ENCODE data around the gene RHEBL1. TPM values are rescaled to one million over a fixed set of nuclear protein-coding genes. Genes with fewer than 3 reads are reported as not detected.

RHEBL1 gene
- total RNA-seq, 1 donor from 2014 or later, result 16.0 TPM

DNA sequence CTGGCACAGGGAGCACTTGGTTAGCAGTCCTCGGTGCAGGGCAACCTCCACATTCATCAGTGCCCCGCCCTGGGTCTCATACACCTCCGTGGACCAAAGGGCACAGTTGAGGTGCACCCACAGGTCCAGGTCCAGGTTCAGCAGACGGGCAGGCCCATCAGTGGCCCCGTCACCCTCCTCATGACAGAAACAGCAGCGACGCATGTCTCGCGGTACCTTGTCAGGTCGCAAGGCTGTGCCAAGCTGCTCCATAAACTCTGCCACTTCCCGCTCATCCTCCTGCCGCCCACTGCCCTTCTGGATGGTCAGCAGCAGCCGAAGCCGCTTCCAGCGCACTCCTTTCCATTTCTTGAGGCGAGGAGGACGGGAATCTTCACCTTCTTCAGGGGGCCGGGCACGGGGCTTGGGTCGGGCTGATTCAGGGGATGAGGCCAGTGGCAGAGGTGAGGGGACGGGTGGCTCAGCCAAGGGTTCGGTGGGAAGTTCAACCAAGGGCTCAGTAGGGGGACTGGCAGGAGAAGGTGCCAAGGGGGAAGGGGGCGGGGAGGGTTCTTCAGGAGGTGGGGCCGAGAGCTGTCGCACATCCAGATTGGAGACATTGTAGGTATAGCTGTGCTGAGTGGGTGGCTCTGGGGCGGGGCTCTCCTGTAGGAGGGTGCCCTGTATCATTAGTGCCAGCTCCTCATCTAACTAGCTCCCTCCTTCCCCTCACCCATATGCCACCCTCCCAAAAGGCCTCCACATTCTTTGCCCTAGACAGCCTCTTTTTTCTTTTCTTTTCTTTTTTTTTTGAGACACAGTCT lies 42.9 kb downstream of the RHEBL1 start:
- no peak for DNase-seq (ENCODE audit: low spot score)
- Mint-ChIP-seq H3K4me3 (ENCODE audit: low read depth) (no peak overlapping the region), H3K4me1 (ENCODE audit: low read depth) (no peaks in the 10 kb centered on the region), H3K27ac (no peak overlapping the region), H3K9me3 (no peaks in the 10 kb centered on the region), H3K36me3 (ENCODE audit: low read depth) (peaks cover 75% of the 10 kb centered on the region), H3K27me3 (ENCODE audit: low read depth) (no peaks in the 10 kb centered on the region)
- intact Hi-C loops (cut with micrococcal nuclease), result no loop called here

- Mint-ChIP-seq H3K9me3 (no peaks in the 10 kb centered on the region), H3K27me3 (ENCODE audit: low read depth) (no peaks in the 10 kb centered on the region), H3K4me3 (ENCODE audit: low read depth) (no peak overlapping the region), H3K36me3 (ENCODE audit: low read depth) (peaks cover 72% of the 10 kb centered on the region), H3K4me1 (ENCODE audit: low read depth) (no peaks in the 10 kb centered on the region), H3K27ac (no peak overlapping the region)
- no peak for DNase-seq (ENCODE audit: low spot score)
- intact Hi-C loops (cut with micrococcal nuclease), result no loop called here
These were observed 43.7 kb downstream of the RHEBL1 start for GRCh38 chr12:49026101-49026500.

GRCh38 chr12:49025463-49025862 lies 44.3 kb downstream of the RHEBL1 start:
- no peak for DNase-seq (ENCODE audit: low spot score)
- intact Hi-C loops (cut with micrococcal nuclease), result no loop called here
- Mint-ChIP-seq H3K4me1 (ENCODE audit: low read depth) (no peaks in the 10 kb centered on the region), H3K36me3 (ENCODE audit: low read depth) (peaks cover 68% of the 10 kb centered on the region), H3K9me3 (no peaks in the 10 kb centered on the region), H3K4me3 (ENCODE audit: low read depth) (no peak overlapping the region), H3K27me3 (ENCODE audit: low read depth) (no peaks in the 10 kb centered on the region), H3K27ac (no peak overlapping the region)

DNA sequence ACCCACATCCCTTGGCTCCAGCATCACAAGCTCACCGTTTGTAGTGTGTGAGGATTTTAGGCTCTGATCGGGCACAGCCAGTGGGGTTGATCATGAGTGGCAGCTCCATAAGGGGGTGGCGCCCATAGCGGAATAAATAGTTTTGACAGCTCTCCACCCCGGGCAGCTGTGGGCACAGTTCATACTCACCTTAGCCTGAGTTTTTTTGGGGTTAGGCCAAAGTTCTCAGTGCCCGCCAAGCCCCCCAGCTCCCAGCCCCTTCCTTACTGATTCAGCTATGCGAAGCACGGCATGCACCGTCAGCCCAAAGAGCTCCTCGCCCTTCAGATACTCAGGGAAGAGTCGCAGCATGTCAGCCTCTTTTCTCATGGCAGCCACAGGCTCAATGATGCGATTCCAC lies 45.2 kb downstream of the RHEBL1 start:
- H3K27me3 Mint-ChIP-seq (ENCODE audit: low read depth), result no peaks in the 10 kb centered on the region
- peaks cover 5% of the 10 kb centered on the region for H3K4me1 Mint-ChIP-seq (ENCODE audit: low read depth)
- no peak overlapping the region for H3K4me3 Mint-ChIP-seq (ENCODE audit: low read depth)
- H3K9me3 Mint-ChIP-seq, result no peaks in the 10 kb centered on the region
- intact Hi-C loops (cut with micrococcal nuclease), result no loop called here
- H3K36me3 Mint-ChIP-seq (ENCODE audit: low read depth), result peaks cover 68% of the 10 kb centered on the region
- H3K27ac Mint-ChIP-seq, result no peak overlapping the region
- no peak for DNase-seq (ENCODE audit: low spot score)

GRCh38 chr12:49023812-49024211 lies 46.0 kb downstream of the RHEBL1 start:
- peaks cover 10% of the 10 kb centered on the region for H3K4me1 Mint-ChIP-seq (ENCODE audit: low read depth)
- H3K9me3 Mint-ChIP-seq, result no peaks in the 10 kb centered on the region
- no peak overlapping the region for H3K4me3 Mint-ChIP-seq (ENCODE audit: low read depth)
- intact Hi-C loops (cut with micrococcal nuclease), result no loop called here
- no peaks in the 10 kb centered on the region for H3K27me3 Mint-ChIP-seq (ENCODE audit: low read depth)
- DNase-seq (ENCODE audit: low spot score), result no peak
- peaks cover 67% of the 10 kb centered on the region for H3K36me3 Mint-ChIP-seq (ENCODE audit: low read depth)
- no peak overlapping the region for H3K27ac Mint-ChIP-seq

- DNase-seq (ENCODE audit: low spot score), result no peak
- H3K4me1 Mint-ChIP-seq (ENCODE audit: low read depth), result peaks cover 14% of the 10 kb centered on the region
- no peaks in the 10 kb centered on the region for H3K9me3 Mint-ChIP-seq
- no peak overlapping the region for H3K27ac Mint-ChIP-seq
- no peak overlapping the region for H3K4me3 Mint-ChIP-seq (ENCODE audit: low read depth)
- no peaks in the 10 kb centered on the region for H3K27me3 Mint-ChIP-seq (ENCODE audit: low read depth)
- peaks cover 61% of the 10 kb centered on the region for H3K36me3 Mint-ChIP-seq (ENCODE audit: low read depth)
- intact Hi-C loops (cut with micrococcal nuclease), result no loop called here
These were observed 47.1 kb downstream of the RHEBL1 start for GRCh38 chr12:49022558-49023178.

GRCh38 chr12:49021292-49021915 lies 48.4 kb downstream of the RHEBL1 start:
- Mint-ChIP-seq H3K27ac (no peak overlapping the region), H3K27me3 (ENCODE audit: low read depth) (no peaks in the 10 kb centered on the region), H3K4me3 (ENCODE audit: low read depth) (no peak overlapping the region), H3K9me3 (no peaks in the 10 kb centered on the region), H3K36me3 (ENCODE audit: low read depth) (peaks cover 53% of the 10 kb centered on the region), H3K4me1 (ENCODE audit: low read depth) (peaks cover 25% of the 10 kb centered on the region)
- DNase-seq (ENCODE audit: low spot score), result no peak
- intact Hi-C loops (cut with micrococcal nuclease), result no loop called here

DNA sequence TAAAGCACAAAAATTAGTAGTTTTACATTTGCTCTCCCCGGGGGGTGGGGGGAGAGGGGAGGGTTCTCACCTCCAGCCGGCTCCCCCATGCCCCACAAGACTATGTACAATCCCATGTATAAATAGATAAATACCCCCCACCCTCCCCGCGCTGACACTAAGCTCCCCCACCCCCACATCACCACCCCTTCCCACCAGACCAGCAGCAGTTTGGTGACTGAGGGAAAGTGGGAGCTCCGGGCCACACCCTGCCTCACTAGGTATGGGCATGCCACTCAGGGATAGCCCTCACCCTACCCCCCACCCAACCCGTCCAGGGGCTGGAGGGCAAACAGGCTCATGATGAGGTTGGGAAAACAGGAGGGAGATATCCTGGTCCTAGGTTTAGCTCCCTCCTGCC lies 49.3 kb downstream of the RHEBL1 start:
- no peaks in the 10 kb centered on the region for H3K27me3 Mint-ChIP-seq (ENCODE audit: low read depth)
- no peaks in the 10 kb centered on the region for H3K9me3 Mint-ChIP-seq
- no peak for DNase-seq (ENCODE audit: low spot score)
- intact Hi-C loops (cut with micrococcal nuclease), result no loop called here
- H3K4me1 Mint-ChIP-seq (ENCODE audit: low read depth), result peaks cover 25% of the 10 kb centered on the region
- peaks cover 51% of the 10 kb centered on the region for H3K36me3 Mint-ChIP-seq (ENCODE audit: low read depth)
- H3K27ac Mint-ChIP-seq, result no peak overlapping the region
- no peak overlapping the region for H3K4me3 Mint-ChIP-seq (ENCODE audit: low read depth)

DNA sequence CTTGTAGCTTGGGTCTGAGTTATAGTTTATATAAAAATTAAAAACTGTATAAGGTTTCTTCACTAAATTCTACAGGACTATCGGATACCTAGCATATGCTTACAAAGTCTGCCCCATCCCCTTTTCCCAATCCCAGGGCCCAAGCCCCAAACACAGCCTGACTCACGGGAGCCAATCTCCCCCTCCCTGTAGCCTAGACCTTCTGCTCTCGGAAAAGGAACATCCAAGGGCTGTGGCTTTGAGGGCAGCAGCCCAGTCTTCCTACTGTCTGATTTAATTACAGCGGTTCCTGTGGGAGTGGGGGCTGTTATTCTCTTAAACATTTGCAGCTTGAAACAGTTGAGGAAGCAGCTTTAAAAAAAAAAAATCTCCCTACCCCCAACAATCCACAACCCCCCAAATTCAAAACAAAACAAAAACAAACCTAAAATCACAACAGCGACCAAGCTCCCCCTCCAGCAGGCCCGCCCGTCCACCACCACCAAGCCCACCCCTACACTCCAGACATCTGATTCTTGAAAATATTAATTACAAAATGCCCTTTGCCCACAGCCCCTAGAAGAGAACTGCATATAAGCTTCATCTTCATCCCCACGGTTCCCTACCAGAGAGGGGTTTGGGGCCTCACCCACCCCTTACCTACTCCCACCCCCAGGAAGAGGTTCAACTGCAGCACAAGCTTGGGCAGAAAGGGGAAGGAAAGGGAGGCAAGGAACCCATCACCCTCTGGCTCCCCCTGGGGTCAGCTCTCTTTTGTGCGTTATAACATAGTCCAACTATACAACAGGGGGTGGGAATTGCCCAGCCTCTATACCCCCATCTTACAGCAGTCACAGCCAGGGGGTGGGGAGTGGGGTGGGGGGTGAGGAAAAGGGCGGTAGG lies 50.1 kb downstream of the RHEBL1 start:
- H3K36me3 Mint-ChIP-seq (ENCODE audit: low read depth), result peaks cover 49% of the 10 kb centered on the region

GRCh38 chr12:49019120-49019430 lies 50.7 kb downstream of the RHEBL1 start:
- Mint-ChIP-seq H3K27me3 (ENCODE audit: low read depth) (no peaks in the 10 kb centered on the region), H3K4me3 (ENCODE audit: low read depth) (peak overlapping the region; percentile 90), H3K27ac (peak overlapping the region; percentile 93), H3K9me3 (no peaks in the 10 kb centered on the region), H3K4me1 (ENCODE audit: low read depth) (peaks cover 25% of the 10 kb centered on the region), H3K36me3 (ENCODE audit: low read depth) (peaks cover 52% of the 10 kb centered on the region)
- intact Hi-C loops (cut with micrococcal nuclease), result no loop called here
- no peak for DNase-seq (ENCODE audit: low spot score)

More for the DNA sequence above, 50.1 kb downstream of the RHEBL1 start:
- no peak for DNase-seq (ENCODE audit: low spot score)
- peak overlapping the region; percentile 73 for H3K4me3 Mint-ChIP-seq (ENCODE audit: low read depth)
- no peaks in the 10 kb centered on the region for H3K9me3 Mint-ChIP-seq
- intact Hi-C loops (cut with micrococcal nuclease), result no loop called here
- peaks cover 25% of the 10 kb centered on the region for H3K4me1 Mint-ChIP-seq (ENCODE audit: low read depth)
- peak overlapping the region; percentile 83 for H3K27ac Mint-ChIP-seq
- no peaks in the 10 kb centered on the region for H3K27me3 Mint-ChIP-seq (ENCODE audit: low read depth)

- intact Hi-C loops (cut with micrococcal nuclease), result loop anchor here (1.0 kb wide), 4 partner anchors 22 to 165 kb away; partner anchors contain the start of gene TUBA1B
- Mint-ChIP-seq H3K4me3 (ENCODE audit: low read depth) (peak within 1 kb of the TSS; percentile 90), H3K4me1 (ENCODE audit: low read depth) (peaks cover 25% of the 10 kb centered on the region), H3K36me3 (ENCODE audit: low read depth) (peaks cover 50% of the 10 kb centered on the region), H3K27me3 (ENCODE audit: low read depth) (no peaks in the 10 kb centered on the region), H3K9me3 (no peaks in the 10 kb centered on the region), H3K27ac (peak within 1 kb of the TSS; percentile 93)
- DNase-seq (ENCODE audit: low spot score), result peak; percentile 96
These were observed 51.3 kb downstream of the RHEBL1 start, which contains the start of gene PRKAG1 for GRCh38 chr12:49018261-49019119. Gene PRKAG1, minus strand, starts transcription at chr12:49018776. Its CDS starts 36 bp downstream, at chr12:49018740.

GRCh38 chr12:49017891-49018260 lies 51.9 kb downstream of the RHEBL1 start:
- DNase-seq (ENCODE audit: low spot score), result no peak
- Mint-ChIP-seq H3K27ac (peak overlapping the region; percentile 93), H3K4me3 (ENCODE audit: low read depth) (peak overlapping the region; percentile 90), H3K9me3 (no peaks in the 10 kb centered on the region), H3K36me3 (ENCODE audit: low read depth) (peaks cover 44% of the 10 kb centered on the region), H3K4me1 (ENCODE audit: low read depth) (peaks cover 25% of the 10 kb centered on the region), H3K27me3 (ENCODE audit: low read depth) (no peaks in the 10 kb centered on the region)
- intact Hi-C loops (cut with micrococcal nuclease), result loop anchor here (1.0 kb wide), 4 partner anchors 22 to 165 kb away; partner anchors contain the start of gene TUBA1B

Measured in activated T-helper 2 cell treated with anti-CD3 and anti-CD28 coated beads, Interferon-gamma antibody, Interleukin-2, Interleukin-4, amounts not matched to agents 10 μg/mL and 5 μg/mL and 100 μg/mL, durations not matched to agents 14 hours and 24 hours and 36 hours (primary cell).